Cortex of kidney (tissue), 1 donor: Measurements from ENCODE around the gene PTK7.
"Not testable (repeated sequence)": the region's sequence is repeated elsewhere in the genome, so short reads cannot be mapped to it uniquely, and the experiment has no call there.

Experiments used
- DNase-seq: peaks from one replicate; lab custom pipeline; 2025; lab: John Stamatoyannopoulos, UW

Gene PTK7

DNA sequence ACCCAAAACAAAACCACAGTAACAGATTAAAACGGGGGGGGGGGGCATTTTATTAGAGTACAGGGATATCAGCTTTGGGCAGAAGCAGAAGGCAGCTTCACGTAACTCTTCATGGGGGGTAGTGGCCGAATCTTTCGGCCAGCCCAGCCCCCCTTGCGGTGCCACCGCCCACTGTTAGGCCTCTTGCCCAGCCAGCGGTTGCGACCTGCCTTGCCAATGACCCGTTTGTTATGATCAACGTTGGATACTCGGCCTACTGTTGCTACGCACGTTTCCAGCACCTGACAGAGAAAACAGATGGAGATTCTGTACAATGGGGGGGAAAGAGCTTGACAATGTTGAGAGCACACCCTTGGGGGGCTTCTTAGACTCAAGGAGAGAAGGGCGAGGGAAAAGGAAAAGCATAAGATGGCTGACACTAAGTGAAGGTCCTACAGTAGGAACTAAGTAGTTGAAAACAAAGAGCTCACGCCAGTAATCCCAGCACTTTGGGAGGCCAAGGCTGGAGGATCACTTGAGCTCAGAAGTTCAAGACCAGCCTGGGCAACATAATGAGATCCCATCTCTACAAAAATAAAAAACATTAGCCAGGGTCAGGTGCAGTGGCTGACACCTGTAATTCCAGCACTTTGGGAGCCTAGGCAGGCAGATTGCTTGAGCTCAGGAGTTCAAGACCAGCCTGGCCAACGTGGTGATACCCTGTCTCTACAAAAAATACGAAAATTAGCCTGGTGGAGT is 21.7 kb upstream of the PTK7 start:
- DNase-seq = no peak

DNA sequence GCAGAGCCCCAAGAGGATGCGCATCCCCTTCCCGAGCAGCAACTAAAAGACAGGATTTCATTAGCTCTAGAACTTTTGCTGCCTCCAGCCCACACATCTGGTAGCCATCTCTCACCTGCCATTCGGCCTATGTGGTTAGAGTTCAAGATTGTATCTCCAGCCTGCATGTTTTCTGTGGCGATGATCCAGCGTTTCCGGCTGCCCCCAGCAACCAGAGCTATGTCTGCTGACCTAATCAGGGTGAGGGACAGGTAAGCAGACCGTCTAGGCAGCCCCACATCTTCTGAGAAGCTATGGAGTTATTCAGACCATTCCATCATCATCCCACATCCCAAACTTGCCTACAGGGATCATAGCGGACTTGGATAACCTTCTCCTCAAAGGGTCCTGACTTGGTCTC is 20.1 kb upstream of the PTK7 start:
- no peak for DNase-seq

DNA sequence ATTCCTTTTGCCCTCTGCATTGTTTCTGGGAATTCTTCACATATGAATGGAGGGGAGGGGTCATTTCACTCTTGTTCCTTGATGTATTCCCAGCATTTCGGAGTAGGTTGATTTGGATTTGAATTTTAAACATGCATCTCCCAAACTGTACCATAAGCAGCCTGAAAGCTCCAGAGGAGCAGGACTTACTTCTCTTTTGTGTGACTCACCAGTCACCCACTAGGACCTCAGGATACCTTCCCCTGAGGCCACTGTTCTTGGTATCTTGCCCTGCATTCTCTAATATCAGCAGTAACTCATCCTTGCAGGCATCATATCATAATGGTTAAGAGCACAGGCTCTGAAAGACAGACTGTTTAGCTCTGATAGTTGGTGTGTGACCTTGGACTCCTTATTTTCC is 17.6 kb upstream of the PTK7 start:
- no peak for DNase-seq

GRCh38 chr6:43059168-43060033 is 16.7 kb upstream of the PTK7 start, which contains the start of the genes KLC4 and MRPL2:
TSS of gene KLC4 (plus strand) at chr6:43059631. CDS start at chr6:43061336, 1,705 bp downstream.
TSS of gene MRPL2 (minus strand) at chr6:43059434. CDS start at chr6:43059381, 53 bp downstream.
- peak; percentile 15 for DNase-seq

DNA sequence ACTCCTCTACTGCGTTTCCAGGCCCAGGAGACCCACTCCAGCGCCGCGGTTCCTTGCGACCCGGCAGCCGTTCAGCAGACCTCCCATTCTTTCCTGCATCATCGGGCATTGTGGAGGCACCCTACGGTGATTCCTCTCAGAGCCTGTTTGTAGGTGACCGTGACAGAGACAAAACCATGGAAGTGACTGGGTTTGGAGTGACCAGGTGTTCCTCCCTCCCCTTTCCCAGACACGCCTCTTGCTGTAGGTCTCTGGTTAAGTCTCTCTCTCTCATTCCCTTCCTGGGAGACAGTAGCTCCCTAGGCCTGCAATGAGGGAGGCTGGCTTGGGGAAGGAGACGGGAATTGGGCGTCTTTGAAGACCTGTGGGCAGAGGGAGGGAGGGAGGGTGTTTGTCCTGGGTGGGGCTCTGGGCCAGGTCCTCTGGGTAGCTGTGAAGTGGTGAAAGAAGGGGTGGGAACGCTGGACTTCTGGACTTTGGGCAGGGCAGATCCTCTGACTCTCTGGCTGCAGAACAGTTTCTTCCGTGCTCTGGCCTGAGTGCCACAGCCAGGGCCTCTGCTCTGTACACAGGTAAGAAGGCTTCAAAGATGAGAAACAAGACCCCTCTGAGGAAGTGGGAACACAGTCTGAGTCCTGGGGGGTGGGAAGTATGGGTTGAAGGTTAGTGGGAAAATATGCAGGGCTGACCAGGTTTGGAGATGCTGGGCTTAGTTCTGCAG is 15.9 kb upstream of the PTK7 start:
- DNase-seq = no peak

GRCh38 chr6:43060755-43061633 is 15.1 kb upstream of the PTK7 start:
- DNase-seq = no peak

DNA sequence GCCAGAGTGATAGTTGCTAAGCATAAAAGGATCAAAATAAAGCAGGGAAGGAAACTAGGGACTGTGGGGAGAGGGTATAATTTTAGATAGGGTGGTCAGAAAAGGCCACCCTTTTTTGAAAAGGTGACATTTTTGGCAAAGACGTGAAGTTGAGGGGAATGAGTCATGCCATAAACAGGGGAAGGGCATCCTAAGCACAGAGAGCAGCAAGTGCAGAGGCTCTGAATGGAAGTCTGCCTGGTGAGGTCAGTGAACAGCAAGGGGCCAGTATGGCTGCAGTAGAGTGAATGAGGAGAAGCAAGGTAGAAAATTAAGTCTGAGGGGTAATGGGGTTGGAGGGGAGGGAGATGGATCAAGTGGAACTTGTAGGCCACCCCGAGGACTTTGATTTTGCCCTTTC is 14.3 kb upstream of the PTK7 start:
- no peak for DNase-seq

DNA sequence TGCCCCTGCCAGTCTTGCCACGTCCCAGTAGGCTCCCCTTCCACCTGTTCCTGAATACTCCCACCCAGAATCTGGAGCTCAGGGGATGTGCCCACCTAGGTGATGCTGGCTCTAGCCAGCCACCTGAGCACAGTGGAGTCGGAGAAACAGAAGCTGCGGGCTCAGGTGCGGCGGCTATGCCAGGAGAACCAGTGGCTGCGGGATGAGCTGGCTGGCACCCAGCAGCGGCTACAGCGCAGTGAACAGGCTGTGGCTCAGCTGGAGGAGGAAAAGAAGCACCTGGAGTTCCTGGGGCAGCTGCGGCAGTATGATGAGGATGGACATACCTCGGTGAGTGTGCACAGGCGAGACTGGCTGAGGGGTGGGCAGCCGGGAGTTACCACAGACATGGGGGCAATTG is 13.3 kb upstream of the PTK7 start:
- DNase-seq = no peak

DNA sequence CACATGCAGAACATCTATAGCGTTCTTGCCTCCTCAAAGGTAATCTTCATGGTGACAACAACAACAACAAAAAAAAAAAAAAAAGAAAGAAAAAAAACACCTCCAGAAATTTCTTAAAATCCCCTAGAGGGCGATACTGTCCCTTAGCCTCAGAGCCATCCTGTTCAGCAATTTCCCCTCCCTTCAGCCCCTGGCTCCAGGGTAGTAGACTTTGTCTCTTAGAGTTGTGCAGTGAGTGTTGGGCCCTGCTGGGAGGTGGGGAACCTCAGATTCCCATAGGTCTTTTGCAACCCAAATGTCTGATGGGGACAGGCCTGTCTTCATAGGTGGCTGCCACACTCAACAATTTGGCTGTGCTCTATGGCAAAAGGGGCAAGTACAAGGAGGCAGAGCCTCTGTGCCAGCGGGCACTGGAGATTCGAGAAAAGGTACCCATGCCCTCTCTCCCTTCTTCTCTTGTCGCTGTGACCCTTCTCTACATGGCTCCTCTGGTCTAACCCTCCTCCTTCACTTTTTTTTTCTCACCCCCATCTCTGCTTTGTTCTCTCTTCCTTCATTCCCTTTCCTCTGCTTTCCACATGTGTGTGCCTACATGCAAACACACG is 6.0 kb upstream of the PTK7 start:
- DNase-seq = no peak

GRCh38 chr6:43074847-43075669 is 1.1 kb upstream of the PTK7 start:
- DNase-seq = no peak

DNA sequence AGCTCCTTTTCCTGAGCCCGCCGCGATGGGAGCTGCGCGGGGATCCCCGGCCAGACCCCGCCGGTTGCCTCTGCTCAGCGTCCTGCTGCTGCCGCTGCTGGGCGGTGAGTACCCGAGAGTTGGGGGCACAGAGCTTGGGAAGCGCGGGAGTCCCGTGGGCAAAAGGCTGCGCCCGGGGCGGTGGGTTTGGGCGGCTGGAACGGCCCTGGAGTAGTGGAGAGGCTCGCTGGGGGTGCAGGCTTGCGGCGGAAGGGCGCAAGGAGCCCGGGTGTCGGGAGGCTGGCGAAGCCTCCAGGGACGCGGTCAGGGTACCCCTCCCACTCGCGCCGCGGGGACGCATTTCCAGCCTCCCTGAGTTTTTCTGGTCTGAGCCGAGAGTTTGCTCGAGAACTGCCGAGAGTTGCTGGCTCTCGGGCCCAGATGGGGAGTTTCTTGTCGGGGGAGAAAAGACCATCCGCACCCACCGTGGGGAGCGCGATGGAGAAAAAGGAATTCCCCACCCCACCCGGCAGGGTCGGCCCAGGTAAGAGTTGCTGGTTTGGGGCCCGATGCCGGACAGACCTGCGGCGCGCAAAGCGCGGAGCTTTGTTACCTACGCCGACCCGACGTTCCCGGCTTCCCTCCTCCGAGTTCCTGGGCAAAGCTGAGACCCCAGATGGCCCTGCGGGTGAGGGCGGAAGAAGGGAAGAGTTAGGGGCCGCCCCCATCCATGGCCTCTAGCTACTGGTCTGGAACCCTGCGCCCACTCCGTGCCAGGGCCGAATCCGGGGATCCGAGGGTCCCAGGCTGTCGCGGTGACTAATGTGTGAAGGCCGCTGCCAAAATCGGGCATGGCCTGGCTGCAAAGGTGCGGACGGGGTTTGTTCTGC is 584 bp downstream of the PTK7 start:
- no peak for DNase-seq

DNA sequence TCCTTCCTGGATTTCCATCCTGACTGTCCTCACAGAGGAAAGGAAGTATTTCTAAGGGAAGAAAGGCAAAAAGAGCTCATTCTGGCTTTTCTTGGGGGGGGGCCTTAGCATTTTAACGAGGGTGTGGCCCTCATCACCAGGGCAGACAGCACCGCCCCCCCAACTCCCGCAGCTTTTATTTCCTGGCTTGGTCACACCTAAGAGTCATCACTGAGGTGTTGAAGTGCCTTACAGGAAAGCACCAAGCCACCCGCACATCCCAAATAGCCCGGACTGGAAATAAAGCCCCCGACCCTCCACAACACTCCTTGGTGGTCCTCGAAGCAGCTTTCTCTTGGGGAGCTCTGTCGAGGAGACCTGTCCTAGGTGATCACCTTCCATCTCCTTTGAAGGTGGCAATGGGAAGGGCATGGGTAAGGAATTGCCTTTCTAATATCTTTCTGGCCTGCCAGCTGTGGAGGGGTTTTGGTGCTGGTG is 1.3 kb downstream of the PTK7 start:
- no peak for DNase-seq

GRCh38 chr6:43077981-43078511 is 1.9 kb downstream of the PTK7 start:
- no peak for DNase-seq

- no peak for DNase-seq
Measured at GRCh38 chr6:43078691-43079090, 2.6 kb downstream of the PTK7 start.

- DNase-seq = no peak
Measured at GRCh38 chr6:43081043-43081442, 4.9 kb downstream of the PTK7 start.

GRCh38 chr6:43081922-43082321 is 5.8 kb downstream of the PTK7 start:
- not testable (repeated sequence) for DNase-seq

DNA sequence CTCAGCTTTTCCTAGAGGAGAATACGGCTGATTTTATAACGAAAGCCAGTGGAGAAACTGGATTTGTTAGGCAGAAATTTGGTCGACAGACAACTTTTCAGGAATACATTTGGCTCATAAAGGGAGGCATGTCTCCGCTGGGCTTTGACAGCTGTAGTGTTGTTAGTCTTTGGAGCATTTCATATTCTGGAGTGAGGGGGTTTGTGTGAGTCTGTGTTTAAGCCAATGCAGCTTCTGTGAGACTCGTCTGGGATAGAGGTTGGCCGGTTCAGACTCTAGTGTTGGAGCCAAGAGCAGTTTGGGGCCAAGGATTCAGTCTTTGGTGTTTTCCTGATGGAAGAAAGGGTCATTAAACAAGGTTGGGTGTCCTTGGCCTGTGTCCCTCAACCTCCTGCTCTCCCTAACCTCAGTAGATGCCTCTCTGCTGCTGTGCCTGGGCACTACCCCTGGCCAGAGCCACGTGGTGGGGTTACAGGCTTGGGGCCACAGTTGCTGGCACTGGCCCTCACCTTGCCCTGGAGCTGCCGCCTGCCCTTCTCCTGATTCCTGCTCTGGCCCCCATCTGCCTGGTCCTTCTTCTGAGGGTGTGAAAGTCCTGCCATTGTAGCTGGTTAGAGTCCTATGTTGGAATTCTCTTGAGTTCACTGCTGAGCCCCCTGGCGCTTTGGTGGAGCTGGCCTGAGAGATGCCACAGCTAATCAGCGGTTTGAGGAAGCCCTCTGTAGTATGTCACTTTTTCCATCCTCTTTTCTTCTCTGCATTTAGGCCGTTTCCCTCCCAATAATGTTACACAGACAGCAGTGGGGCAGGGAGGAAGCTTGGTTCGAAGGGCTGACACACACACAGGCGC is 6.9 kb downstream of the PTK7 start:
- DNase-seq = no peak
